Stimulated activated naive CD8-positive, alpha-beta T cell treated with anti-CD3 and anti-CD28 coated beads, Interleukin-15, amount 100 ng/mL, for 72 hours (primary cell): ENCODE results near the gene RFFL.
A peak's percentile ranks its signal among the peaks of the same experiment; 100 is the strongest.
"Not testable (repeated sequence)": the region's sequence is repeated elsewhere in the genome, so short reads cannot be mapped to it uniquely, and the experiment has no call there.

ENCODE experiments used
- ATAC-seq: fragments of 150-1000 bp; cut with Tn5 transposase; 2 replicates; pipeline ENCODE4 v1.10.0; 2021; ENCODE audit warnings: mild to moderate bottlenecking, moderate library complexity
- DNase-seq, 2 donors: peaks; one replicate each; pipeline ENCODE4 v3.0.0; 2021 to 2022
- H3K27ac Mint-ChIP-seq, 2 donors: one replicate each; pipeline ENCODE4 v1.8.0; 2022; ENCODE audit warnings: mild to moderate bottlenecking in 2 of 2, mixed read lengths in 2 of 2, moderate library complexity in 2 of 2
- H3K27me3 Mint-ChIP-seq: one replicate; pipeline ENCODE4 v1.8.0; 2022; ENCODE audit warnings: mixed read lengths
- H3K4me1 Mint-ChIP-seq: one replicate; pipeline ENCODE4 v1.8.0; 2022; ENCODE audit warnings: mild to moderate bottlenecking, mixed read lengths
- H3K4me3 Mint-ChIP-seq, 2 donors: one replicate each; pipeline ENCODE4 v1.8.0; 2022; ENCODE audit warnings: mild to moderate bottlenecking in 2 of 2, mixed read lengths in 2 of 2, moderate library complexity in 1 of 2
- H3K9me3 Mint-ChIP-seq, 2 donors: one replicate each; pipeline ENCODE4 v1.8.0; 2022; ENCODE audit warnings: mixed read lengths in 2 of 2

The RFFL gene

GRCh38 chr17:35011671-35012216 lies 51.8 kb downstream of the RFFL start:
- no peaks in the 10 kb centered on the region for H3K9me3 Mint-ChIP-seq
- H3K4me1 Mint-ChIP-seq: peaks cover 7% of the 10 kb centered on the region
- peak overlapping the region in 1 of 2 donors; percentile 7 for H3K27ac Mint-ChIP-seq
- ATAC-seq (no peak), DNase-seq (no peak)
- no peak overlapping the region for H3K4me3 Mint-ChIP-seq
- no peaks in the 10 kb centered on the region for H3K27me3 Mint-ChIP-seq

GRCh38 chr17:35010093-35010492 lies 53.4 kb downstream of the RFFL start:
- ATAC-seq (no peak), DNase-seq (no peak)
- no peaks in the 10 kb centered on the region for H3K9me3 Mint-ChIP-seq
- no peaks in the 10 kb centered on the region for H3K27me3 Mint-ChIP-seq
- no peak overlapping the region for H3K27ac Mint-ChIP-seq
- peaks cover 7% of the 10 kb centered on the region for H3K4me1 Mint-ChIP-seq
- no peak overlapping the region for H3K4me3 Mint-ChIP-seq

- Mint-ChIP-seq H3K9me3 (no peaks in the 10 kb centered on the region), H3K4me3 (no peak overlapping the region), H3K27me3 (no peaks in the 10 kb centered on the region), H3K4me1 (peaks cover 7% of the 10 kb centered on the region), H3K27ac (peak overlapping the region in 1 of 2 donors; percentile 4)
- no peak for ATAC-seq
- DNase-seq: no peak
Observed at GRCh38 chr17:35006961-35007360, 56.5 kb downstream of the RFFL start.

- Mint-ChIP-seq H3K4me1 (peaks cover 7% of the 10 kb centered on the region), H3K9me3 (no peaks in the 10 kb centered on the region), H3K27ac (no peak overlapping the region), H3K4me3 (no peak overlapping the region), H3K27me3 (no peaks in the 10 kb centered on the region)
- DNase-seq: no peak
- ATAC-seq: no peak
Observed at GRCh38 chr17:35006345-35006744, 57.2 kb downstream of the RFFL start.

GRCh38 chr17:35003778-35004177 lies 59.7 kb downstream of the RFFL start:
- no peaks in the 10 kb centered on the region for H3K9me3 Mint-ChIP-seq
- H3K4me3 Mint-ChIP-seq: no peak overlapping the region
- peaks cover 7% of the 10 kb centered on the region for H3K4me1 Mint-ChIP-seq
- DNase-seq: no peak
- H3K27ac Mint-ChIP-seq: peak overlapping the region; percentile 25 to 88
- no peaks in the 10 kb centered on the region for H3K27me3 Mint-ChIP-seq
- ATAC-seq: no peak

- Mint-ChIP-seq H3K27me3 (no peaks in the 10 kb centered on the region), H3K27ac (peak overlapping the region; percentile 30 to 79), H3K4me3 (no peak overlapping the region), H3K4me1 (peaks cover 13% of the 10 kb centered on the region), H3K9me3 (no peaks in the 10 kb centered on the region)
- DNase-seq (no peak), ATAC-seq (no peak)
Observed at GRCh38 chr17:35002876-35003551, 60.5 kb downstream of the RFFL start.

GRCh38 chr17:35001549-35001948 lies 62.0 kb downstream of the RFFL start:
- Mint-ChIP-seq H3K4me1 (peaks cover 8% of the 10 kb centered on the region), H3K27ac (peak overlapping the region in 1 of 2 donors; percentile 41), H3K9me3 (no peaks in the 10 kb centered on the region), H3K27me3 (no peaks in the 10 kb centered on the region), H3K4me3 (no peak overlapping the region)
- DNase-seq (no peak), ATAC-seq (no peak)

GRCh38 chr17:35000965-35001364 lies 62.5 kb downstream of the RFFL start:
- ATAC-seq, H3K27me3 Mint-ChIP-seq, H3K9me3 Mint-ChIP-seq, H3K27ac Mint-ChIP-seq, DNase-seq, H3K4me3 Mint-ChIP-seq, H3K4me1 Mint-ChIP-seq: not testable (repeated sequence)

GRCh38 chr17:34999456-34999855 lies 64.1 kb downstream of the RFFL start:
- peak overlapping the region in 1 of 2 donors; percentile 56 for H3K27ac Mint-ChIP-seq
- ATAC-seq (no peak), DNase-seq (no peak)
- H3K9me3 Mint-ChIP-seq: no peaks in the 10 kb centered on the region
- peaks cover 8% of the 10 kb centered on the region for H3K4me1 Mint-ChIP-seq
- no peak overlapping the region for H3K4me3 Mint-ChIP-seq
- no peaks in the 10 kb centered on the region for H3K27me3 Mint-ChIP-seq

GRCh38 chr17:34998205-34998604 lies 65.3 kb downstream of the RFFL start:
- Mint-ChIP-seq H3K27me3 (no peaks in the 10 kb centered on the region), H3K4me3 (no peak overlapping the region), H3K9me3 (no peaks in the 10 kb centered on the region), H3K4me1 (peaks cover 8% of the 10 kb centered on the region), H3K27ac (peak overlapping the region in 1 of 2 donors; percentile 28)
- DNase-seq (peak; percentile 75 to 85), ATAC-seq (peak; percentile 99)

GRCh38 chr17:34997355-34997862 lies 66.1 kb downstream of the RFFL start:
- ATAC-seq: no peak
- peaks cover 8% of the 10 kb centered on the region for H3K4me1 Mint-ChIP-seq

GRCh38 chr17:34996422-34997285 lies 66.9 kb downstream of the RFFL start:
- Mint-ChIP-seq H3K27me3 (no peaks in the 10 kb centered on the region), H3K4me3 (no peak overlapping the region), H3K4me1 (peaks cover 8% of the 10 kb centered on the region), H3K9me3 (no peaks in the 10 kb centered on the region), H3K27ac (no peak overlapping the region)
- DNase-seq (no peak), ATAC-seq (no peak)

More at GRCh38 chr17:34997355-34997862, 66.1 kb downstream of the RFFL start:
- Mint-ChIP-seq H3K27ac (no peak overlapping the region), H3K9me3 (no peaks in the 10 kb centered on the region), H3K4me3 (no peak overlapping the region), H3K27me3 (no peaks in the 10 kb centered on the region)
- DNase-seq: no peak

GRCh38 chr17:34993031-34993430 lies 70.5 kb downstream of the RFFL start:
- Mint-ChIP-seq H3K27ac (no peak overlapping the region), H3K4me1 (peaks cover 2% of the 10 kb centered on the region), H3K4me3 (no peak overlapping the region), H3K9me3 (no peaks in the 10 kb centered on the region), H3K27me3 (no peaks in the 10 kb centered on the region)
- DNase-seq (no peak), ATAC-seq (no peak)

GRCh38 chr17:34991606-34992005 lies 71.9 kb downstream of the RFFL start:
- Mint-ChIP-seq H3K27ac (no peak overlapping the region), H3K9me3 (no peaks in the 10 kb centered on the region), H3K27me3 (no peaks in the 10 kb centered on the region), H3K4me1 (no peaks in the 10 kb centered on the region), H3K4me3 (no peak overlapping the region)
- no peak for DNase-seq
- ATAC-seq: no peak

GRCh38 chr17:34990921-34991365 lies 72.6 kb downstream of the RFFL start:
- Mint-ChIP-seq H3K4me3 (no peak overlapping the region), H3K27me3 (no peaks in the 10 kb centered on the region), H3K27ac (no peak overlapping the region), H3K9me3 (no peaks in the 10 kb centered on the region), H3K4me1 (peaks cover 5% of the 10 kb centered on the region)
- no peak for DNase-seq
- ATAC-seq: no peak

GRCh38 chr17:34989473-34989872 lies 74.0 kb downstream of the RFFL start:
- H3K4me3 Mint-ChIP-seq: no peak overlapping the region
- no peak for DNase-seq
- H3K9me3 Mint-ChIP-seq: no peaks in the 10 kb centered on the region
- no peak for ATAC-seq
- peaks cover 10% of the 10 kb centered on the region for H3K4me1 Mint-ChIP-seq
- H3K27ac Mint-ChIP-seq: no peak overlapping the region
- H3K27me3 Mint-ChIP-seq: no peaks in the 10 kb centered on the region
